Stimulated activated CD4-positive, alpha-beta T cell treated with anti-CD3 and anti-CD28 coated beads, Interleukin-12 subunit alpha, Interleukin-12 subunit beta, amount 100 ng/mL, for 4 hours (primary cell): Measurements from ENCODE around the gene PPP2R5B.

ENCODE experiments used
- DNase-seq: peaks from one replicate; pipeline ENCODE4 v3.0.0-alpha.2; 2020

Gene PPP2R5B

DNA sequence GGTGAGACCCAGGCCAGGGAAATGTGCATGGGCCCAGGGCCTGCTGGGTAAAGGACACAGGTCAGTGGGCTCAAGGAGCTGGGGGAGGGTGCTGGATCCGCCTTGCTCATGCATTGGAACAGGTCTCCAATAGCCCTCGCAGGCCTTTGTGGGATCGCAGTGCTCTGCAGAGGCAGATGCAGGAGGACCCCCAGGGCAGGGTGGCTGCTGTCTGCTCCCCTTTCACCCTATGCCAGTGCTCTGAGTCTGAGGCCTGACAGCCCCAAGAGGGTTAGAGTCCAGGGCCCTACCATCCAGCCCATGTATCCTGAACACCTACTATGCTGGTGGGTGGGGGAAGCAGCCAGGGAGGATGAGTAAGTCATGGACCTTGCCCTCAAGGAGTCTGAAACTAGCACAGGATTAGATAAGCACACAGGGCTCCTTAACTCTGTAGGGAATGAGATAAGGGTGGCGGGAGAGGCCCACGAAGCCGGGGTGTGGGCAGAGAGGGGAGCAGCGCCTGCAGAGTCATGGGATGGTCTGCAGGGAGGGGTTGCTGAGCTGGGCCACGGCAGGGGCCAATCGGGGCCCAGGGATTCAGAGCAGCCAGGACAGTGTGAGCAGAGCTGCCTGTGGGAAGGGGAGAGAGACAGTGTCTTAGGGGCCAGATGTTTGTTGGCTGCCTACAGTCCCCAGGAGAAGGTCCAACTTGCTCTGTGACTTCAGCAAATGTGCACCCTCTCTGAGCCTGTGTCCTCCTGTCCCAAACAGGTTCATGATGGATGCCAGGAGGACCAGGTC lies 35.6 kb upstream of the PPP2R5B start:
- no peak for DNase-seq

GRCh38 chr11:64890522-64890939 lies 34.0 kb upstream of the PPP2R5B start:
- no peak for DNase-seq

DNA sequence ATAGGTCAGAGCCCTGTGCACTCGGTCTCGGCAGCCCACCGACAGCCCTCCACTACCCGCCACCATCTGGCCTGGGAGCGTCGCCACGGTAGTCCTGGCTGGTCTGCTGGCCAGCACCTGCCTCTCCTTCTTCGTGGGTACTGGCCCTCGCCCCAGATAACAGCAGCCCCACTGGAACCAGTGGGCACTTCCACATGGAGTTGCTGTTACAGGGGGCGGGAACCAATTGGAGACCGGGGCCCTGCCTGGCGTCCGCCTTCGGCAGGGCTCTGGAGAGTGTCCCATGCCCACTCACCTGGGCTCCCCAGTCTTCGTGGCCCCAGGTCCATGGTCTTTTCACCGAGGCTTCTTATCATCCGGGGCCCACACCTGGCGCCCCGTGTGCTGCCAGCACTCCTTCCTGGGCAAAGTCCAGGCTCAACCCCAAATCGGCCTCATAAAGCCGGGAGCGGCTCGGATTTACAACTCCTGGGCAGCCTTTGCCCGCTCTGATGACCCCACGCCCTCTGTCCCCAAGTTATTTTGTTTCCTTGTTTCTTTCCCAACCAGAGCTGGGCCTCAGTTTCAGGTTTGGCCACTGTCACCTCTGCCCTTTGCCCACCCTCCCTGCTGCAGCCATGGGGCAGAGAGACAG lies 33.2 kb upstream of the PPP2R5B start:
- no peak for DNase-seq

DNA sequence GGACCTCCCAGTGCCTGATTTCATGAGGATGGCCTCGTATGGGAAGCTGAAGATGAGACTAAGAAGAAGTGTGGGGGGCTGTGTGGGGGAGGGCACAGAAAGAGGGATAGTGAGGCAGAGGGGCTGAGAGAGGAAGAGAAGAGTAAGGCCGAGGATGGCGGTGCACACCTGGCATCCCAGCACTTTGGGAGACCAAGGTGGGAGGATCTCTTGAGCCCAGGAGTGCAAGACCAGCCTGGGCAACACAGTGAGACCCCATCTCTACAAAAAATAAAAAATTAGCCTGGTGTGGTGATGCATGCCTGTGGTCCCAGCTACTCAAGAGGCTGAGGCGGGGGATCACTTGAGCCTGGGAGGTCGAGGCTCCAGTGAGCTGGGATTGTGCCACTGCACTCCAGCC lies 32.6 kb upstream of the PPP2R5B start:
- no peak for DNase-seq

DNA sequence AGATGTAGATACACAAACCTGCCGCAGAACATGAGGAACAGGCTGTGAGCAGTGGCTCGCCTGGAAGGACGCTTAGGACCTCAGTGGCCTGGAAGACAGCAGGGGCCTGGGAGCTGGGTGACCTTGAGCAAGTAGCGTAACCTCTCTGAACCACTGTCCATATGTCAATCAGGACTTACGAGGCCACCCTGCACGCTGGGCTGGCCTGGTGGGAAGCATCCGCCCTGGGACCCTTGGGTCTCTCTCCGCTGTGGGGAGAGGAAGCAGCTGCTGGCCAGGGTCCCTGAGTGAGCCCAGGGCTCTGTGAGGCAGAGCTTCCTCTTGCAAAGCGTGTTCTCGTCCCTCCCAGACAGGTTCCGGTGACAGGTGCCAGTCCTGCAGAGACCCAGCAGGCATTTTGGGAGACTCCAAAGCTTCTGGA lies 32.1 kb upstream of the PPP2R5B start:
- no peak for DNase-seq

- no peak for DNase-seq
These were observed 31.7 kb upstream of the PPP2R5B start for GRCh38 chr11:64892838-64893193.

DNA sequence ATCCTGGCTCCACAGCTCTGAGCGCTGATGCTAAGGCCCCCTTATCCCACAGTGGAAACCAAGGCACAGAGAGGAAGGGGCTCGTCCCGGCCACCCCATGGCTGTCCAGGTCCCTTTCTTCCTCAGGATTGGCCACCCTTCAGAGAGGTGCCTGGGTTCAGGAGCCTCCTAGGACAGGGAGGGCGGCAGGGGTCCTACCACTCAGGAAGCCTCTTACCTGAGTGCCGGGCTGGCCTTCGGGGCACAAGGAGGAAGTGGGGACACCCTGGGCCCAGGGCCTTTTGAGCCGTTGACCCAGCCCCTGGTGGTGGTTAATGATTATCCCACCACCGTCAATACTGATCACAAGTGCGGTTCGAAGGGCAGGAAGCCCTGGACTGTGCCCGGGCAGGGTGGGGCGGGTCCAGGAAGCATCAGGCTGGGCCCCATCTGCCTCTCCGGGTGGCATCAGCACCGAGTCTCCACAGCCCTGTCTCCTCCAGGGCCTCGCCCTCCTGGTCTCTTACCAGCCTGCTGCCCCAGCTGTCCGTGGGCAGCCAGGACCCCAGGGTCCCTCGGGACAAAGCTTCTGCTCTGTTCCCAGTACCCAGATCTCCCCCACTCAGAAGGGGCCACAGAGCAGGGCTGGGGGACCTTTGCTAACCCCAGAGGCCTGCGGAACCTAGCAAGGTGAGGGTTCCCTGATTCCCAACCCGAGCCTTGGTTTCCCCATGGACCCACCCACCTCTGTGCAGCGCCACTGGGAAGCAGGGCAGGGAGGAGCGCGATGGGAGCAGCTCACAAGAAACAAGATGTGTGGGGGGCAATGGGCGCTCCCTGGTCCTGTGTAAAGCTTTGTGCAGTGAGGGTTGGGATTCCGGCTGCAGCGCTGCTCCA lies 31.1 kb upstream of the PPP2R5B start:
- DNase-seq: no peak

- peak; percentile 94 for DNase-seq
These were observed 30.2 kb upstream of the PPP2R5B start for GRCh38 chr11:64894070-64894811.

- no peak for DNase-seq
These were observed 29.6 kb upstream of the PPP2R5B start for GRCh38 chr11:64894812-64895452.

- DNase-seq: no peak
These were observed 28.0 kb upstream of the PPP2R5B start for GRCh38 chr11:64896448-64897022.

DNA sequence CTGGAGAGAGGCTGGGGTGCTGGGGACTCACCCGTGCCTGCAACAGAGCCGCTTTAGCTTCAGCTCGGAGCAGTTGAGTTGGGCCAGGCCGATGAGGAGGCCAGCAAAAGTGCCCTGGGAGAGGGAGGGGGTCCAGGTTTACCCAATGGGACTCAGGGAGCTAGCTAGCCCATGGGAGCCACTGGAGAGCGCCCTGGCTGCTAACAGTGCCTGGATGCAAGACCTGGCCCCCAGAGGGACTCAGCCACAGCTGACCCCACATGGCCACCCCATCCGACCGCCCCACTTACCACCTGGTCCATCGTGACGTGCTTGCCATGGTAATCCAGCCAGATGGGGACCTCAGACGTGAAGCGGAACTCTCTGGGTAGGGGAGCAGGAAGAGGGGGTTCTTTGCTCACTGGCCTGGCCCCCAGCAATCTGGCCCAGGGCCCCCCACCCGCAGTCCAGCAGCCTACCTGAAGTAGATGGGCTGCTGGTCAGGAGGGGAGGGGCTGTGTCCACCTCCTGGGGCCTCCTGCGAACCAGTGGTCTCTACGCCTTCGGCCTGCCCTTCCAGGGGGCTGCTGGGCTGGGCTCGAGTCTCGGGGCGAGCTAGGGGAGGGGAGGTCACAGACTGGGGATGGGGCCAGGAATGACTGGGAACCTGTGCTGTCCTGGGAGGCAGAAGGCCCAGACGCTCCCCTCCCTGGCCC lies 27.0 kb upstream of the PPP2R5B start:
- DNase-seq: no peak

DNA sequence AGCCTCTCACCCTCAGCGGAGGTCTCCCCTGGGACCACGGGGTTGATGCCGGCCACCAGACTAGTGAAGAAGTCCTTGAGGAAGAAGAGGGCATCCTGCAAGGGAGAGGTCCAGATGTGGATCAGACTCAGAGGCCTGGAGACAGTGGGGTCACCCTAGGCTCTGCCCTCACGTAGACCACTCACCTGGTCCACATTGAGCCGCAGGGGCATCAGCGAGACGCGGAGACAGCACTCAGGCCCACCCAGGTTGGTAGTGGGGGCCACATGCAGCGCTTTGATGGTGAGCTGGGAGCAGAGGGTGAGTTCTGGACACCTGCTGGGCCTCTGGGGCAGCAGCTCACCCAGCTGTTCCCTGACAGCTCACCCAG lies 26.4 kb upstream of the PPP2R5B start:
- no peak for DNase-seq

GRCh38 chr11:64898541-64898940 lies 25.9 kb upstream of the PPP2R5B start:
- no peak for DNase-seq

- DNase-seq: peak; percentile 55
These were observed 24.2 kb upstream of the PPP2R5B start for GRCh38 chr11:64900263-64900678.

DNA sequence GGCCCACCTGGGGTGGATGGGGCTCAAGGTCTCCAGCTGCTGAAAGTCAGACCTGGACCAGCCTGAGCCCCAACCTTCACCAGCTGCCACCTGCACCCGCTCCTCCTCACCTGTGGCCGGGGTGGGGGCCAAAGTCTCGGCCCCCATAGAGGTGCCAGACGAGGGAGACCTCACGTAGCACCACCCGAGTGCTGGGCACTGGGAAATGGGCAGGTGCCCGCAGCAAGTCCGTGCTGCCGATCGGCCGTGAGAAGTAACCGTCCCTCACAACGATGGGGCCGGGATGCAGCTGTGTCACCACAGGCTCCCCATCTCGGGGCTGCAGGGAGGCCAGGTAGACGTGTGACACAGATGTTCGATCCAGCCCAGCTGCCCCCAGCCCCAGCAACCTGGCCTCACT lies 23.7 kb upstream of the PPP2R5B start:
- DNase-seq: no peak

- no peak for DNase-seq
These were observed 22.2 kb upstream of the PPP2R5B start for GRCh38 chr11:64902102-64902900.

DNA sequence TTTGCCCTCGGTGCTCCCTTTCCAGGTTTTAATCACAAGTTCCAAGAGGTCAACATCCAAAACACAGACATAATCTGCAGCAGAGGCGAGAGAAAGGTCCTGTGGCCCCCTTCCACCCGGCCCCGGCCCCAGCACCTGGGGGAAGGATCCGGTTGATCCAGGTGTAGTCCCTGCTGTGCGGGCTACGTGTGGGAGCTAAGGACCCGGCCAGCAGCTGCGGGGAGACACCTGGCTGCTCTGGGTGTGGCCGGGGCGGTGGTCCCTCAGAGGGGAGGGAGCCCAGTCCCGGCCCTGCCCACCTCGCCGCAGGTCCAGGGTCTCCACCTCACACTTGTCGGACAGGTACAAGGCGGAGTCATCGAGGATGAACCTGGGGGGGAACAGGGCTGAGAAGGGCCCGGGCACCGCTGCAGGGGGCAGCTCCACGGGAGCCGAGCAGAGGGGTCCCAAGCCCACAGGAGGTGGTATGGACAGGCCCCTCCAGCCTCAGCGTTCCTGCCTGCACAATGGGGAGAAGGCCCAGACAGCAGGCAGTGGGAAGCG lies 21.1 kb upstream of the PPP2R5B start:
- no peak for DNase-seq

DNA sequence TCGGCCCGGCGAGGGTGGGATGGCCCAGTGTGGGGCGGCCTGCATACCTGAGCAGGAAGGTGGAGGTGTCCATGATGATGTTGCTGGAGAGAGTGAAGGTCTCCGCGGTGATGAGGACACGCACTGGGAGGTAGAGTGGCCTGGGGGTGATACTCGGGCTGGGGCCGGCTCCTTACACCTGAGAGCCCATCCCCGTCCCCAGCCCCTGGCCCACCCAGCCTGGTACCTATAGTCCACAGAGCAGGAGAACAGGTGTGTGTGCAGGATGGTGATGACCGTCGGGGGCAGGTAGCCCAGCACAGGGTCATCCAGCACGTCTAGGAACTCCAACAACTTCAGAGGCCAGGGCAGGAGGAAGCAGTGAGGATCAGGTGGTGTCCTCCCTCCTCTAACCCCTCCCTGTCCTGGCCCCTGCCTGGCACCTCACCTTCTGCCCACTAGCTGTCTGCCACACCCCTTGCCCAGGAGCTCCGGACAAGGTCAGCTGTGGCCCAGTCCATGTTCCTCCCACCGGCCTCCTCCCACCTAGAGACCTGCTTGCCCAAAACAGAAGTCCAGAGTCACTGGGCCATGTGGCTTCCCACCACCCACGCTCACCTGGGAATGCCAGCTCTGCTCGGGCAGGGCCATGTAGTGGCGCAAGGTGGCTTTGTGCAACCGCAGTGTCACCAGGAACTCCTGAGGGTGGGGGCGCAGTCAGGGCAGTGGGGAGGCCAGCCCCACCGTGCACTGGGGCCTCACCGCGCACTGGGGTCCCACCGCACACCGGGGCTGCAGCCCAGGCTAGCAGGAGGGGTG lies 18.8 kb upstream of the PPP2R5B start:
- DNase-seq: no peak

- DNase-seq: no peak
These were observed 18.2 kb upstream of the PPP2R5B start for GRCh38 chr11:64906314-64906635.

- DNase-seq: no peak
These were observed 15.7 kb upstream of the PPP2R5B start for GRCh38 chr11:64908766-64909165.
